ENCODE measurements around the gene ITPRIP.

ITPRIP gene

DNA sequence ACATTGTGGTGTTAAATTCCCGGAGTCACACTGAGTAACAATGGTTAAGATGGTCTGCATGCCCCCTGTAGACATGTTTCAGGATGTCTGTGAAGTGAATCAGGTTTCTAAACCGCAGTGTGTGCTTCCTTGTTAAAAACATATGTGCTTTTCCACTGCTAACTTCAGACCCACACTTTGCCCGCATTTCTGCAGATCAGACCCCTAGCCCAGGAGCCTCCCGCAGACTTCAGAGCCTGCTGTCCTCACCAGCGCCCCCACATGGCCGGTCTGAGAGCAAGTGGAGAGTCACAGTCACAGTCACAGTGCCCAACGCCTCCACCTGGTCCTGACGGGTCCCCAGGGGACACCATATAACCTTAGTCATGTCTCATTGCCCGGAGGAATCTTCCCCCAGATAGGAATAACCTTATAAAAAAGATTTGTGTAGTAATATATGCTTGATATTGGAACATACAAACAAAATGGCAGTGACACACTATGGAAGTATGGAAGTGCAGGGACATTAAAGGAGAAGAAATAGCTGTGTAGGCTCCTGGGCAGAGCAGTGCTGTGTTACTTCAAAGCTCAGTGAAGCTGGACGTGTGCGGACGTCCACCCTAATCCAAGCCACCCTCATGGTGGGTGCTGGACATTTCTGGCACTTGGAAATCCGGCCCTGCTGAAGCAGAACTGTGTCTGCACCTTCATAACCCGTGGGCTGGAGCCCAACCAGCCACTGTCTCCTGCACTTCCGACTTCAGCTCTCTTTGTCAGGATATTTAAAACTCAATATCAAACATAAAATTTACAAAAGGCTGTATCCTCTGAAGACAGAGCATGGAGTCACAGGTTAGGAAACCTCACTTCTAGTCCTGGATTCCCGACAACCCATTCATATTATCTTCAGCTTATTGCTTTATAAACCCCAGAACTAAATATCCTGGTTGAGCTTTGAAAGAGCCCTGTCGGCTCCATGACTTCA is 40.3 kb downstream of the ITPRIP start:
- WGBS (ENCODE audit: insufficient coverage, insufficient read length), result no CpG with 5 or more reads among the region's 17 CpGs
- H3K4me3 ChIP-seq (ENCODE audit: low read length), result no peak overlapping the region
- H3K27ac ChIP-seq (ENCODE audit: low read length), result no peak overlapping the region
- no peaks in the 10 kb centered on the region for H3K9me3 ChIP-seq (ENCODE audit: control insufficient read depth, insufficient read depth, low read length)
- DNase-seq (ENCODE audit: low read depth, low spot score), result no peak
- H3K27me3 ChIP-seq (ENCODE audit: control insufficient read depth, insufficient read depth, low read length), result no peaks in the 10 kb centered on the region
- H3K4me1 ChIP-seq (ENCODE audit: control insufficient read depth, insufficient read depth, low read length), result no peaks in the 10 kb centered on the region
- no peaks in the 10 kb centered on the region for H3K36me3 ChIP-seq (ENCODE audit: control insufficient read depth, insufficient read depth, low read length)

DNA sequence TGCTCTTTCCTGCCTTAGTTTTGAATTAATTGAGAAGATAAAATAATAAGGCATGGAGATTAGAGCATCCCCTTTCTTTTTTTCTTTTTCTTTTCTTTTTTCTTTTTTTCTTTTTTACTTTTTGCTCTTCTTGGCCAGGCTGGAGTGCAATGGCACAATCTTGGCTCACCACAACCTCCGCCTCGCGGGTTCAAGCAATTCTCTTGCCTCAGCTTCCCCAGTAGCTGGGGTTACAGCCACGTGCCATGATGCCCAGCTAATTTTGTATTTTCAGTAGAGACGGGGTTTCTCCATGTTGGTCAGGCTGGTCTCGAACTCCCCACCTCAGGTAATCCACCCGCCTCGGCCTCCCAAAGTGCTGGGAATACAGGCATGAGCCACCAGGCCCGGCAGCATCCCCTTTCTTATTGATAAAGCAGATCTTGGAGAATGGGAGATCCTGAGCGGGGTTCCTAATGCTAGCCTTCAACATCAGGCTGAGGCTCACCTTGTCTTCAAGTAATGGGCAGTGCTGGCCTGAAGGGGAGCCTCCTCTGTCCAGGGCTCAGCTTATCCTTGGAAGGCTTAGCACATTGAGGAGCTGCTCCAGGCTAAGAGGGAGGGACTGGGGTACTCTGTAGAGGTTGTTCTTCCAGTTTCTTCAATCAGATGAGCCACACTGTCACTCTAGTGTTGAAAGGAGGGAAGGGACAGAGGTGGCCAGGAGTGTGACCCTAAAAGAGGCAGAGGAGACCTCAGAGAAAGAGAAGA is 41.4 kb downstream of the ITPRIP start:
- no CpG with 5 or more reads among the region's 10 CpGs for WGBS (ENCODE audit: insufficient coverage, insufficient read length)
- Histone ChIP-seq H3K4me1 (ENCODE audit: control insufficient read depth, insufficient read depth, low read length) (no peaks in the 10 kb centered on the region), H3K9me3 (ENCODE audit: control insufficient read depth, insufficient read depth, low read length) (no peaks in the 10 kb centered on the region), H3K27ac (ENCODE audit: low read length) (no peak overlapping the region), H3K27me3 (ENCODE audit: control insufficient read depth, insufficient read depth, low read length) (no peaks in the 10 kb centered on the region), H3K4me3 (ENCODE audit: low read length) (no peak overlapping the region), H3K36me3 (ENCODE audit: control insufficient read depth, insufficient read depth, low read length) (no peaks in the 10 kb centered on the region)
- DNase-seq (ENCODE audit: low read depth, low spot score), result no peak

- no peak for DNase-seq (ENCODE audit: low read depth, low spot score)
These were observed 44.4 kb downstream of the ITPRIP start for GRCh38 chr10:104293781-104294321.

DNA sequence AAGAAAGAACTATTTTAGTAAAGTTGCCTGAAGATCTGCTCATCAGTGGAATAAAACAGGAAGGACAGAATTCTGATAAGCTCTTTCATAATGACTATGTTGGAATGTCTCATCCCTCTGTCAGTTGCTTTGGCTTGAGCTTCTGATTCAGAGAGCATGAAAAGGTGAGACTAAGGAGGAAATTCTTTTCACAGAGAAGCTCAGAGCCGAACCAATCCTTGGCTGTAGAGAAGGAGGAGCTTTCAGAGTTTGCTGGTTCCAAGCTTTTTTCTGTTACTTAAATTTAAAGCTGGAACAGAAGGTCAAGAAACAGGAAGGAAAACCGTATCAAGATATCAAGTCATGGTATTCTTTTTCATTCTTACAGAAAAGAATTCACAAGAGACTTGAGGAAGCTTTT is 45.3 kb downstream of the ITPRIP start:
- Histone ChIP-seq H3K4me3 (ENCODE audit: low read length) (no peak overlapping the region), H3K9me3 (ENCODE audit: control insufficient read depth, insufficient read depth, low read length) (no peaks in the 10 kb centered on the region), H3K27ac (ENCODE audit: low read length) (no peak overlapping the region), H3K36me3 (ENCODE audit: control insufficient read depth, insufficient read depth, low read length) (no peaks in the 10 kb centered on the region), H3K4me1 (ENCODE audit: control insufficient read depth, insufficient read depth, low read length) (no peaks in the 10 kb centered on the region; the same call in 1 of the 2 replicates), H3K27me3 (ENCODE audit: control insufficient read depth, insufficient read depth, low read length) (no peaks in the 10 kb centered on the region)
- WGBS (ENCODE audit: insufficient coverage, insufficient read length), result no CpG with 5 or more reads among the region's 2 CpGs
- no peak for DNase-seq (ENCODE audit: low read depth, low spot score)

More at GRCh38 chr10:104293781-104294321, 44.4 kb downstream of the ITPRIP start:
- Histone ChIP-seq H3K4me3 (ENCODE audit: low read length) (no peak overlapping the region), H3K36me3 (ENCODE audit: control insufficient read depth, insufficient read depth, low read length) (no peaks in the 10 kb centered on the region), H3K9me3 (ENCODE audit: control insufficient read depth, insufficient read depth, low read length) (no peaks in the 10 kb centered on the region), H3K27ac (ENCODE audit: low read length) (no peak overlapping the region), H3K4me1 (ENCODE audit: control insufficient read depth, insufficient read depth, low read length) (no peaks in the 10 kb centered on the region; the same call in 1 of the 2 replicates), H3K27me3 (ENCODE audit: control insufficient read depth, insufficient read depth, low read length) (no peaks in the 10 kb centered on the region)
- WGBS (ENCODE audit: insufficient coverage, insufficient read length), result no CpG with 5 or more reads among the region's 5 CpGs

- no CpG with 5 or more reads among the region's 26 CpGs for WGBS (ENCODE audit: insufficient coverage, insufficient read length)
- no peak overlapping the region for H3K27ac ChIP-seq (ENCODE audit: low read length)
- no peak overlapping the region for H3K4me3 ChIP-seq (ENCODE audit: low read length)
- H3K9me3 ChIP-seq (ENCODE audit: control insufficient read depth, insufficient read depth, low read length), result no peaks in the 10 kb centered on the region
- no peaks in the 10 kb centered on the region for H3K36me3 ChIP-seq (ENCODE audit: control insufficient read depth, insufficient read depth, low read length)
- H3K4me1 ChIP-seq (ENCODE audit: control insufficient read depth, insufficient read depth, low read length), result no peaks in the 10 kb centered on the region; the same call in 1 of the 2 replicates
- peak; percentile 72 for DNase-seq (ENCODE audit: low read depth, low spot score)
- no peaks in the 10 kb centered on the region for H3K27me3 ChIP-seq (ENCODE audit: control insufficient read depth, insufficient read depth, low read length)
These were observed 46.8 kb downstream of the ITPRIP start for GRCh38 chr10:104291439-104291951.

GRCh38 chr10:104288355-104288754 is 49.9 kb downstream of the ITPRIP start:
- Histone ChIP-seq H3K27ac (ENCODE audit: low read length) (no peak overlapping the region), H3K4me1 (ENCODE audit: control insufficient read depth, insufficient read depth, low read length) (no peaks in the 10 kb centered on the region; the same call in 1 of the 2 replicates), H3K9me3 (ENCODE audit: control insufficient read depth, insufficient read depth, low read length) (no peaks in the 10 kb centered on the region), H3K4me3 (ENCODE audit: low read length) (no peak overlapping the region), H3K27me3 (ENCODE audit: control insufficient read depth, insufficient read depth, low read length) (no peaks in the 10 kb centered on the region), H3K36me3 (ENCODE audit: control insufficient read depth, insufficient read depth, low read length) (no peaks in the 10 kb centered on the region)
- no peak for DNase-seq (ENCODE audit: low read depth, low spot score)
- WGBS (ENCODE audit: insufficient coverage, insufficient read length), result no CpG with 5 or more reads among the region's 1 CpG

DNA sequence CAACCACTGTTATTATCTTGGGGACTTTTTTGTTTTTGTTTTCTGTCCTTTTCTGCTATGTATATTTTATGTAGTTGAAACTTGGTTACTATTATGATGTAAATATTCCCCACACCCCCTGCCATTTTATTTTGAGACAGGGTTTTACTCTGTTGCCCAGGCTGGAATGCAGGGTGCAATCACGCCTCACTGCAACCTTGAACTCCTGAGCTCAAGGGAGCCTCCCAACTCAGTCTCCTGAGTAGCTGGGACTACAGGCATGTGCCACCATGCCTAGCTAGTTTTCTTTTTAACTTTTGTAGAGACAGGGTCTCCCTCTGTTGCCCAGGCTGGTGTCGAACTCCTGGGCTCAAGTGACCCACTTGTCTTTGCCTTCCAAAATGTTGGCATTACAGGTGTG is 51.3 kb downstream of the ITPRIP start:
- WGBS (ENCODE audit: insufficient coverage, insufficient read length), result no CpG with 5 or more reads among the region's 2 CpGs
- Histone ChIP-seq H3K27ac (ENCODE audit: low read length) (no peak overlapping the region), H3K4me3 (ENCODE audit: low read length) (no peak overlapping the region), H3K9me3 (ENCODE audit: control insufficient read depth, insufficient read depth, low read length) (no peaks in the 10 kb centered on the region), H3K4me1 (ENCODE audit: control insufficient read depth, insufficient read depth, low read length) (no peaks in the 10 kb centered on the region; the same call in 1 of the 2 replicates), H3K36me3 (ENCODE audit: control insufficient read depth, insufficient read depth, low read length) (no peaks in the 10 kb centered on the region), H3K27me3 (ENCODE audit: control insufficient read depth, insufficient read depth, low read length) (no peaks in the 10 kb centered on the region)
- DNase-seq (ENCODE audit: low read depth, low spot score), result no peak

GRCh38 chr10:104284846-104285245 is 53.4 kb downstream of the ITPRIP start:
- H3K36me3 ChIP-seq (ENCODE audit: control insufficient read depth, insufficient read depth, low read length), result no peaks in the 10 kb centered on the region
- no peak for DNase-seq (ENCODE audit: low read depth, low spot score)
- WGBS (ENCODE audit: insufficient coverage, insufficient read length), result no CpG with 5 or more reads among the region's 7 CpGs
- H3K4me3 ChIP-seq (ENCODE audit: low read length), result no peak overlapping the region
- H3K4me1 ChIP-seq (ENCODE audit: control insufficient read depth, insufficient read depth, low read length), result no peaks in the 10 kb centered on the region
- no peaks in the 10 kb centered on the region for H3K27me3 ChIP-seq (ENCODE audit: control insufficient read depth, insufficient read depth, low read length)
- H3K27ac ChIP-seq (ENCODE audit: low read length), result no peak overlapping the region
- no peaks in the 10 kb centered on the region for H3K9me3 ChIP-seq (ENCODE audit: control insufficient read depth, insufficient read depth, low read length)

DNA sequence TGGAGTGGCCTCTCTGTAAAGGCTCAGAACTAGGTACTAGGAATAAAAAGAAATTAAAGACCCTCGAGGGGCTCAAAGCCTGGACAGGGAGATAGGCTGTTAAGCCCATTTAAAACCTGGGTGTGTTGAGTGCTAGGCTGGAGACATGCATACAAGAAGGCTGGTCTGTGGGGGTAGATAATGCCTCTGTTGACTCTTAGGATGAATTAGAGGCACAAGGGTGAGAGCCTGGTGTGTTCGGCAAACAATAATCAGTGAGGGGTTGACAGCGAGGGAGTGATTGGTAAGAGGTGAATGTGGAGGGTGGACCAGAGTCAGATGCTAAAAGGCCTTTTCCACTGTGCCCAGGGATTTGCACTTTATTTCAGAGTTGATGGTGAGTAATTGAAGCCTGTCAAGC is 56.6 kb downstream of the ITPRIP start:
- Histone ChIP-seq H3K4me1 (ENCODE audit: control insufficient read depth, insufficient read depth, low read length) (no peaks in the 10 kb centered on the region), H3K27ac (ENCODE audit: low read length) (no peak overlapping the region), H3K9me3 (ENCODE audit: control insufficient read depth, insufficient read depth, low read length) (no peaks in the 10 kb centered on the region), H3K4me3 (ENCODE audit: low read length) (no peak overlapping the region), H3K36me3 (ENCODE audit: control insufficient read depth, insufficient read depth, low read length) (no peaks in the 10 kb centered on the region), H3K27me3 (ENCODE audit: control insufficient read depth, insufficient read depth, low read length) (no peaks in the 10 kb centered on the region)
- DNase-seq (ENCODE audit: low read depth, low spot score), result no peak
- no CpG with 5 or more reads among the region's 3 CpGs for WGBS (ENCODE audit: insufficient coverage, insufficient read length)

- no peaks in the 10 kb centered on the region for H3K27me3 ChIP-seq (ENCODE audit: control insufficient read depth, insufficient read depth, low read length)
- H3K36me3 ChIP-seq (ENCODE audit: control insufficient read depth, insufficient read depth, low read length), result no peaks in the 10 kb centered on the region
- H3K4me1 ChIP-seq (ENCODE audit: control insufficient read depth, insufficient read depth, low read length), result no peaks in the 10 kb centered on the region
- no peaks in the 10 kb centered on the region for H3K9me3 ChIP-seq (ENCODE audit: control insufficient read depth, insufficient read depth, low read length)
- no peak overlapping the region for H3K4me3 ChIP-seq (ENCODE audit: low read length)
- WGBS (ENCODE audit: insufficient coverage, insufficient read length), result no CpG with 5 or more reads among the region's 3 CpGs
- DNase-seq (ENCODE audit: low read depth, low spot score), result no peak
- no peak overlapping the region for H3K27ac ChIP-seq (ENCODE audit: low read length)
These were observed 58.6 kb downstream of the ITPRIP start for GRCh38 chr10:104279550-104280259.
